ENCODE results near the gene IL6R.
A peak's percentile ranks its signal among the peaks of the same experiment; 100 is the strongest.

IL6R gene

DNA sequence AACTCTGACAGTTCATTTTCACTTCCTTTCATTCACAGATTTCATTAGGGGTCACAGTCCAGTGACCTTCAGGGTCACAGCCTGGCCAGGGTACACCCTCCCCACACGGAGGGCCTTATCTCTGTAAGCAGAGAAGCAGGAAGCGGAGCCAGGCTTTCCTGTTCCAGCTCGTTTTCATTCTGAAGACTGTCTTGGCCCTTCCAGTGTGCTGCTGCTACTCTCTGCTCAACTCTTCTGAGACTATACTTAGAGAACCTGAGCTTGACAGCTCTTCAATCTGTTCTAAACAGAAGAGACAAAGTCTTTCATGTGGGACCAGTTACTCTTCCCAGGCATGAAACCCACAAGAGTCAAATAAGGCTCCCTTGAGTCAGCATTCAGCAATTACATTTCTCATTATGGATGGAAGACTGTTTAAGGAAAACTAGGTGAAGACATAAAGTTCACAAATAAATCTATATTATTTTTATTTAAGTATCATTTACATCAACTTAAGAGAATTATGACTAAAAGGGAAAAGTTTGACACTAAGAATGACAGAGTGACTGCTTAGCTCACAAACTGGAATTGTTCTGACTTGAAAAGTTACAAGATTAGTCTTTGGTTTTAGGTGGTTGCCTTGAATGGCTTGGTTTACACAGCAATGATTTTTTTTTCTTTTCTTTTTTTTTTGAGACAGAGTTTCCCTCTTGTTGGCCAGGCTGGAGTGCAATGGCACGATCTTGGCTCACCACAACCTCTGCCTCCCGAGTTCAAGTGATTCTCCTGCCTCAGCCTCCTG is 92.1 kb downstream of the IL6R start:
- H3K36me3 ChIP-seq (replicated peaks; ENCODE audit: insufficient read depth, low read length), result no peaks in the 10 kb centered on the region
- H3K9me2 ChIP-seq (replicated peaks; ENCODE audit: insufficient read depth, low read length), result no peaks in the 10 kb centered on the region
- peaks cover 12% of the 10 kb centered on the region; the same call in 1 of the 2 replicates for H3K27me3 ChIP-seq (replicated peaks; ENCODE audit: insufficient read depth, low read length)
- no peaks in the 10 kb centered on the region for H4K20me1 ChIP-seq (ENCODE audit: insufficient read depth, low read length)
- no peaks in the 10 kb centered on the region for H3K9me3 ChIP-seq (replicated peaks; ENCODE audit: insufficient read depth, low read length)
- H3K4me2 ChIP-seq (ENCODE audit: low read depth, low read length), result peak overlapping the region; percentile 10
- peak overlapping the region; percentile 29; the same call in 1 of the 2 replicates for H3K27ac ChIP-seq (ENCODE audit: low read length)
- no peak for TF ChIP-seq EZH2 (optimal IDR thresholded peaks at IDR 0.05; ENCODE audit: low read depth, low read length)
- no peak for TF ChIP-seq EZH2phosphoT487 (IDR thresholded peaks at IDR 0.05; ENCODE audit: low read length)
- TF ChIP-seq, protein P1, sequence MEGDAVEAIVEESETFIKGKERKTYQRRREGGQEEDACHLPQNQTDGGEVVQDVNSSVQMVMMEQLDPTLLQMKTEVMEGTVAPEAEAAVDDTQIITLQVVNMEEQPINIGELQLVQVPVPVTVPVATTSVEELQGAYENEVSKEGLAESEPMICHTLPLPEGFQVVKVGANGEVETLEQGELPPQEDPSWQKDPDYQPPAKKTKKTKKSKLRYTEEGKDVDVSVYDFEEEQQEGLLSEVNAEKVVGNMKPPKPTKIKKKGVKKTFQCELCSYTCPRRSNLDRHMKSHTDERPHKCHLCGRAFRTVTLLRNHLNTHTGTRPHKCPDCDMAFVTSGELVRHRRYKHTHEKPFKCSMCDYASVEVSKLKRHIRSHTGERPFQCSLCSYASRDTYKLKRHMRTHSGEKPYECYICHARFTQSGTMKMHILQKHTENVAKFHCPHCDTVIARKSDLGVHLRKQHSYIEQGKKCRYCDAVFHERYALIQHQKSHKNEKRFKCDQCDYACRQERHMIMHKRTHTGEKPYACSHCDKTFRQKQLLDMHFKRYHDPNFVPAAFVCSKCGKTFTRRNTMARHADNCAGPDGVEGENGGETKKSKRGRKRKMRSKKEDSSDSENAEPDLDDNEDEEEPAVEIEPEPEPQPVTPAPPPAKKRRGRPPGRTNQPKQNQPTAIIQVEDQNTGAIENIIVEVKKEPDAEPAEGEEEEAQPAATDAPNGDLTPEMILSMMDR (IDR thresholded peaks at IDR 0.05; ENCODE audit: low read length), result no peak
- H3F3A ChIP-seq (ENCODE audit: insufficient read depth, low read length), result peaks cover 11% of the 10 kb centered on the region; the same call in 1 of the 2 replicates
- peak overlapping the region; percentile 58; the same call in 1 of the 2 replicates for H2AFZ ChIP-seq (ENCODE audit: low read length)
- H3K4me3 ChIP-seq (ENCODE audit: low read length), result no peak overlapping the region
- no peak overlapping the region for H3K9ac ChIP-seq (ENCODE audit: low read length)
- H3K79me2 ChIP-seq (ENCODE audit: low read length), result no peaks in the 10 kb centered on the region
- H3K4me1 ChIP-seq (ENCODE audit: low read length), result peaks cover 21% of the 10 kb centered on the region
- DNase-seq, result peak; percentile 42

DNA sequence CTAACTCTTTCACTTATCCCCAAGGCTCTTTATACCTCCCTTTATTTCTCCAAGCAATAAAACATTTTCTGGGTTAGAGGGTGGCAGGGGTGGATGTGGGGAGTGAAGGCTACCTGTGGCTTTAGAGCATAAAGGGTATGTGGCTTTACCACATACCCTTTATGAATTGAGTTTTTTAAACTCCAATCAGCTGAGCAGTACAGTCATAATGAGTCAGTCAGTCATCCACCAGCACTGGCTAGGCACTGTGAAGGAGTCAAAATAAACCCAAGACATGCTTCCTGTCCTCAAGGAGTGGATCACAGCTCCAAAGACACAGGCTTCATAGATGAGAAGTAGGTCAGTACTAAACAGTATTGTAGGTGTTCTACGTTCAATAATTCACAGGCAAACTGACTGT is 94.3 kb downstream of the IL6R start:
- Histone ChIP-seq H2AFZ (ENCODE audit: low read length) (no peak overlapping the region), H3K27ac (ENCODE audit: low read length) (no peak overlapping the region), H3K36me3 (replicated peaks; ENCODE audit: insufficient read depth, low read length) (no peaks in the 10 kb centered on the region), H3K4me2 (ENCODE audit: low read depth, low read length) (no peak overlapping the region), H3K9me2 (replicated peaks; ENCODE audit: insufficient read depth, low read length) (no peaks in the 10 kb centered on the region), H3K9ac (ENCODE audit: low read length) (no peak overlapping the region), H4K20me1 (ENCODE audit: insufficient read depth, low read length) (no peaks in the 10 kb centered on the region), H3K27me3 (replicated peaks; ENCODE audit: insufficient read depth, low read length) (peaks cover 12% of the 10 kb centered on the region; the same call in 1 of the 2 replicates), H3K4me3 (ENCODE audit: low read length) (no peak overlapping the region), H3F3A (ENCODE audit: insufficient read depth, low read length) (peaks cover 11% of the 10 kb centered on the region; the same call in 1 of the 2 replicates), H3K4me1 (ENCODE audit: low read length) (peaks cover 11% of the 10 kb centered on the region), H3K9me3 (replicated peaks; ENCODE audit: insufficient read depth, low read length) (no peaks in the 10 kb centered on the region), H3K79me2 (ENCODE audit: low read length) (no peaks in the 10 kb centered on the region)
- no peak for DNase-seq
- TF ChIP-seq EZH2phosphoT487 (IDR thresholded peaks at IDR 0.05; ENCODE audit: low read length) (no peak), EZH2 (optimal IDR thresholded peaks at IDR 0.05; ENCODE audit: low read depth, low read length) (no peak)
- TF ChIP-seq, protein P1 (IDR thresholded peaks at IDR 0.05; ENCODE audit: low read length), result no peak

DNA sequence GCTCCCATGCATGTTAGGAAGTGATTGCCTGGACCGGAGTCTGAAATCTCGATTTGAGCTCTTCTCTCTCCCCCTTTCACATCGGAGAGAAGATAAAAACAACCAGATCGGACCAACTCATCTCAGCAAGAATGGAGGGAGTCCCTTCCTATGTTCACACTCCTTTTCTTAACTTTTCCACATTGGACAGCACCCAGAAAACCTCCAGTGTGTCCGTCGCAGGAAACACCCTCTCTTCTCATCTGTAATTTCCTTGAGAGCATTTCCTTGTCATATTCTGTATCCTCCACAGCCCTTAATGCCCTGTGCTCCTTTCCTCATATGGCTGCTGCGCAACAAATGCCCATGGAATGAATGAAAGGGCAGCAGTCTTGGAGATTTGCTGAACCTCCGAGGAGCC is 95.4 kb downstream of the IL6R start:
- no peaks in the 10 kb centered on the region for H3K36me3 ChIP-seq (replicated peaks; ENCODE audit: insufficient read depth, low read length)
- no peak for TF ChIP-seq EZH2 (optimal IDR thresholded peaks at IDR 0.05; ENCODE audit: low read depth, low read length)
- no peak for TF ChIP-seq EZH2phosphoT487 (IDR thresholded peaks at IDR 0.05; ENCODE audit: low read length)
- TF ChIP-seq, protein P1 (IDR thresholded peaks at IDR 0.05; ENCODE audit: low read length), result no peak

More for the DNA sequence above, 95.4 kb downstream of the IL6R start:
- H3K4me2 ChIP-seq (ENCODE audit: low read depth, low read length), result no peak overlapping the region
- peaks cover 11% of the 10 kb centered on the region for H3K4me1 ChIP-seq (ENCODE audit: low read length)
- no peaks in the 10 kb centered on the region for H3K9me2 ChIP-seq (replicated peaks; ENCODE audit: insufficient read depth, low read length)
- no peak overlapping the region for H3K9ac ChIP-seq (ENCODE audit: low read length)
- no peaks in the 10 kb centered on the region for H4K20me1 ChIP-seq (ENCODE audit: insufficient read depth, low read length)
- H3K27ac ChIP-seq (ENCODE audit: low read length), result no peak overlapping the region
- H3K4me3 ChIP-seq (ENCODE audit: low read length), result no peak overlapping the region
- no peak for DNase-seq
- no peaks in the 10 kb centered on the region for H3K9me3 ChIP-seq (replicated peaks; ENCODE audit: insufficient read depth, low read length)
- H3F3A ChIP-seq (ENCODE audit: insufficient read depth, low read length), result peaks cover 11% of the 10 kb centered on the region; the same call in 1 of the 2 replicates
- H3K79me2 ChIP-seq (ENCODE audit: low read length), result no peaks in the 10 kb centered on the region
- H2AFZ ChIP-seq (ENCODE audit: low read length), result no peak overlapping the region
- peaks cover 12% of the 10 kb centered on the region; the same call in 1 of the 2 replicates for H3K27me3 ChIP-seq (replicated peaks; ENCODE audit: insufficient read depth, low read length)

Measured in MM.1S (cell line).